H9 (cell line): ENCODE data around the gene ARRDC1. TPM values are rescaled to one million over a fixed set of nuclear protein-coding genes. Genes with fewer than 3 reads are reported as not detected.

ENCODE experiments used
- DNase-seq: peaks from one replicate; pipeline ENCODE4 v3.0.0-alpha.2; 2017
- H2AFZ ChIP-seq: one replicate; pipeline ENCODE4 v1.6.1; 2013; ENCODE audit warnings: mild to moderate bottlenecking, low read length, control low read depth, moderate library complexity
- H2AK5ac ChIP-seq: 2 replicates; pipeline ENCODE4 v1.6.1; 2013; ENCODE audit warnings: low read length, control low read depth, mixed read lengths; ENCODE audit not compliant: insufficient read length
- H2BK120ac ChIP-seq: one replicate; pipeline ENCODE4 v1.6.1; 2013; ENCODE audit warnings: low read depth, mild to moderate bottlenecking, low read length, control low read depth, inconsistent platforms; ENCODE audit not compliant: poor library complexity, severe bottlenecking
- H2BK12ac ChIP-seq: 2 replicates; pipeline ENCODE4 v1.6.1; 2013; ENCODE audit warnings: low read length, control low read depth, mixed read lengths, low read depth; ENCODE audit not compliant: insufficient read length
- H2BK15ac ChIP-seq: 2 replicates; pipeline ENCODE4 v1.6.1; 2013; ENCODE audit warnings: low read depth, low read length, control low read depth
- H2BK20ac ChIP-seq: one replicate; pipeline ENCODE4 v1.6.1; 2013; ENCODE audit warnings: low read depth, mild to moderate bottlenecking, low read length, control low read depth, inconsistent platforms; ENCODE audit not compliant: poor library complexity, severe bottlenecking
- H2BK5ac ChIP-seq: 2 replicates; pipeline ENCODE4 v1.6.1; 2013; ENCODE audit warnings: low read length, control low read depth, mixed read lengths; ENCODE audit not compliant: insufficient read length
- H3K14ac ChIP-seq: 2 replicates; pipeline ENCODE4 v1.6.1; 2013; ENCODE audit warnings: low read length, control low read depth; ENCODE audit not compliant: insufficient read depth
- H3K18ac ChIP-seq: 2 replicates; pipeline ENCODE4 v1.6.1; 2013; ENCODE audit warnings: low read depth, mild to moderate bottlenecking, mixed read lengths, low read length, control low read depth; ENCODE audit not compliant: insufficient read length
- H3K23ac ChIP-seq: 2 replicates; pipeline ENCODE4 v1.6.1; 2013; ENCODE audit warnings: low read length, control low read depth, mixed read lengths, low read depth; ENCODE audit not compliant: insufficient read length
- H3K23me2 ChIP-seq: 2 replicates; pipeline ENCODE4 v1.6.1; 2013; ENCODE audit warnings: low read depth, mild to moderate bottlenecking, mixed read lengths, low read length, control low read depth; ENCODE audit not compliant: insufficient read length, poor library complexity, severe bottlenecking
- H3K27ac ChIP-seq: 2 replicates; pipeline ENCODE4 v1.5.1; 2013; ENCODE audit warnings: low read length, control low read depth, mixed read lengths, low read depth; ENCODE audit not compliant: insufficient read length
- H3K27me3 ChIP-seq: 2 replicates; pipeline ENCODE4 v1.6.1; 2013; ENCODE audit warnings: low read length, control low read depth, inconsistent platforms; ENCODE audit not compliant: insufficient read depth
- H3K4ac ChIP-seq: 2 replicates; pipeline ENCODE4 v1.6.1; 2013; ENCODE audit warnings: low read depth, mild to moderate bottlenecking, control low read depth, inconsistent platforms, low read length, moderate library complexity
- H3K4me1 ChIP-seq: 2 replicates; pipeline ENCODE4 v1.6.1; 2013; ENCODE audit warnings: low read length, control low read depth, inconsistent platforms; ENCODE audit not compliant: insufficient read depth
- H3K4me2 ChIP-seq: 2 replicates; pipeline ENCODE4 v1.6.1; 2013; ENCODE audit warnings: low read length, control low read depth, mixed read lengths; ENCODE audit not compliant: insufficient read length, insufficient read depth
- H3K56ac ChIP-seq: 2 replicates; pipeline ENCODE4 v1.6.1; 2013; ENCODE audit warnings: low read depth, mild to moderate bottlenecking, mixed read lengths, low read length, control low read depth; ENCODE audit not compliant: insufficient read length
- H3K79me1 ChIP-seq: 2 replicates; pipeline ENCODE4 v1.6.1; 2013; ENCODE audit warnings: low read depth, mild to moderate bottlenecking, moderate library complexity, low read length, control low read depth, inconsistent platforms; ENCODE audit not compliant: insufficient read depth, poor library complexity, severe bottlenecking
- H3K79me2 ChIP-seq: 2 replicates; pipeline ENCODE4 v1.6.1; 2013; ENCODE audit warnings: low read length, control low read depth, inconsistent platforms; ENCODE audit not compliant: insufficient read depth
- H3K9ac ChIP-seq: 2 replicates; pipeline ENCODE4 v1.6.1; 2013; ENCODE audit warnings: low read length, control low read depth, mixed read lengths; ENCODE audit not compliant: insufficient read length; ENCODE audit errors: extremely low read depth
- H3K9me3 ChIP-seq: one replicate; pipeline ENCODE4 v1.6.1; 2013; ENCODE audit warnings: low read depth, low read length, inconsistent platforms; ENCODE audit not compliant: control insufficient read depth
- H3T11ph ChIP-seq: one replicate; pipeline ENCODE4 v1.6.1; 2013; ENCODE audit warnings: mild to moderate bottlenecking, low read length, control low read depth, inconsistent platforms
- H4K20me1 ChIP-seq: one replicate; pipeline ENCODE4 v1.6.1; 2013; ENCODE audit not compliant: control insufficient read depth, insufficient read length, insufficient read depth
- H4K5ac ChIP-seq: 2 replicates; pipeline ENCODE4 v1.6.1; 2013; ENCODE audit warnings: low read depth, mild to moderate bottlenecking, mixed read lengths, low read length, control low read depth; ENCODE audit not compliant: insufficient read length
- H4K8ac ChIP-seq: replicated peaks from 2 replicates; pipeline ENCODE4 v1.6.1; 2013; ENCODE audit warnings: low read length, control low read depth, mixed read lengths, low read depth; ENCODE audit not compliant: insufficient read length
- H4K91ac ChIP-seq: 2 replicates; pipeline ENCODE4 v1.6.1; 2013; ENCODE audit warnings: low read depth, mild to moderate bottlenecking, moderate library complexity, mixed read lengths, low read length, control low read depth; ENCODE audit not compliant: insufficient read length
- H3K27ac Mint-ChIP-seq, 3 experiments: 2 replicates in 2 of 3; 3 replicates in 1 of 3; pipeline ENCODE4 v1.8.0; 2020 to 2021; ENCODE audit warnings: mixed read lengths in 3 of 3, mild to moderate bottlenecking in 1 of 3, moderate library complexity in 1 of 3
- H3K27me3 Mint-ChIP-seq: 2 replicates; pipeline ENCODE4 v1.8.0; 2021; ENCODE audit warnings: low read depth, mild to moderate bottlenecking, moderate library complexity, mixed read lengths
- H3K36me3 Mint-ChIP-seq, 3 experiments: 2 replicates in 2 of 3; 3 replicates in 1 of 3; pipeline ENCODE4 v1.8.0; 2020 to 2021; ENCODE audit warnings: low read depth in 3 of 3, mixed read lengths in 3 of 3; ENCODE audit not compliant: insufficient read depth in 1 of 3
- H3K4me1 Mint-ChIP-seq, 2 experiments: 2 replicates each; pipeline ENCODE4 v1.8.0; 2020; ENCODE audit warnings: mixed read lengths in 2 of 2
- H3K4me3 Mint-ChIP-seq, 2 experiments: 2 replicates in 1 of 2; 3 replicates in 1 of 2; pipeline ENCODE4 v1.8.0; 2020 to 2021; ENCODE audit warnings: mild to moderate bottlenecking in 2 of 2, mixed read lengths in 2 of 2, moderate library complexity in 1 of 2
- H3K9me3 Mint-ChIP-seq, 2 experiments: 2 replicates in 1 of 2; 3 replicates in 1 of 2; pipeline ENCODE4 v1.8.0; 2020; ENCODE audit warnings: mild to moderate bottlenecking in 2 of 2, mixed read lengths in 2 of 2, moderate library complexity in 1 of 2
- WGBS: extraction: QIAGEN DNeasy Blood & Tissue Kit; methylation state at CpG from one replicate; pipeline ENCODE4 v1.1.7; 2013; ENCODE audit warnings: missing lambda C conversion rate, low lambda C conversion rate, mixed read lengths; ENCODE audit not compliant: insufficient read length; ENCODE audit errors: extremely low coverage; 5-methylcytosine and 5-hydroxymethylcytosine counted together
- total RNA-seq: library from RNA; stranded (reverse); gene quantifications from 2 replicates; pipeline ENCODE4 v1.2.1, GENCODE V29; 2021
- TF ChIP-seq, protein P1 (sequence below): fragments of 200-600 bp; sonication (generic); conservative IDR thresholded peaks from 3 replicates; pipeline ENCODE4 v1.8.0; 2021; ENCODE audit warnings: antibody characterized with exemption, mild to moderate bottlenecking

Gene ARRDC1
- total RNA-seq, 1 experiment from 2014 or later: 34.4 TPM

DNA sequence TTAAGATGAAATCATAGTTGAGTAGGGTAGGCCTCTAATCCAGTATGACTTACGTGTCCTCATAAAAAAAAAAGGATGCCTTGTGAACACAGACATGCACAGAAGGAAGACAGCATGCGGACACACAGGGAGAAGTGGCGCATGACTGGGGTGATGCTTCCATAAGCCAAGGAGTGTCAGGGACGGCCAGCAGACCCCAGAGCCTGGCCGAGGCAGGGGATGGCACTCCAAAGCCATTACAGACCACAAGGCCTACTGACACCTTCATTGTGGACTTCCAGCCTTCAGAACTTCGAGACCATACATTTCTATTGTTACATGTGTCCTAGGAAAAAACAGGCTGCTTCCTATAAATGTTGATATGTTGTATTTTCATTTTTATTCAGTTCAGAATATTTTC, 33.2 kb downstream of the ARRDC1 start:
- H3K4me1 Mint-ChIP-seq: peaks cover 6 to 10% of the 10 kb centered on the region in 2 experiments
- Histone ChIP-seq H3K79me1 (peaks cover 17% of the 10 kb centered on the region), H4K91ac (no peak overlapping the region), H3K27me3 (no peaks in the 10 kb centered on the region), H2BK15ac (no peak overlapping the region), H2AK5ac (no peak overlapping the region), H2BK20ac (no peak overlapping the region), H3K9ac (no peak overlapping the region), H3K4me1 (no peaks in the 10 kb centered on the region), H3K23ac (no peak overlapping the region), H3K23me2 (no peaks in the 10 kb centered on the region), H4K20me1 (no peaks in the 10 kb centered on the region), H4K8ac (no peak overlapping the region), H3K79me2 (peaks cover 45% of the 10 kb centered on the region; the same call in 1 of the 2 replicates), H2AFZ (no peak overlapping the region), H3K4me2 (no peak overlapping the region), H3K56ac (no peak overlapping the region), H3T11ph (no peak overlapping the region), H3K27ac (no peak overlapping the region), H2BK12ac (no peak overlapping the region), H3K18ac (no peak overlapping the region), H3K14ac (no peak overlapping the region), H2BK120ac (no peak overlapping the region), H4K5ac (no peak overlapping the region), H3K4ac (no peak overlapping the region), H3K9me3 (no peaks in the 10 kb centered on the region), H2BK5ac (no peak overlapping the region)
- WGBS: no CpG with 5 or more reads among the region's 6 CpGs
- H3K27ac Mint-ChIP-seq: no peak overlapping the region
- no peaks in the 10 kb centered on the region; a peak in 1 of 5 replicates for H3K9me3 Mint-ChIP-seq
- no peak for DNase-seq
- no peaks in the 10 kb centered on the region for H3K27me3 Mint-ChIP-seq
- TF ChIP-seq, protein P1, sequence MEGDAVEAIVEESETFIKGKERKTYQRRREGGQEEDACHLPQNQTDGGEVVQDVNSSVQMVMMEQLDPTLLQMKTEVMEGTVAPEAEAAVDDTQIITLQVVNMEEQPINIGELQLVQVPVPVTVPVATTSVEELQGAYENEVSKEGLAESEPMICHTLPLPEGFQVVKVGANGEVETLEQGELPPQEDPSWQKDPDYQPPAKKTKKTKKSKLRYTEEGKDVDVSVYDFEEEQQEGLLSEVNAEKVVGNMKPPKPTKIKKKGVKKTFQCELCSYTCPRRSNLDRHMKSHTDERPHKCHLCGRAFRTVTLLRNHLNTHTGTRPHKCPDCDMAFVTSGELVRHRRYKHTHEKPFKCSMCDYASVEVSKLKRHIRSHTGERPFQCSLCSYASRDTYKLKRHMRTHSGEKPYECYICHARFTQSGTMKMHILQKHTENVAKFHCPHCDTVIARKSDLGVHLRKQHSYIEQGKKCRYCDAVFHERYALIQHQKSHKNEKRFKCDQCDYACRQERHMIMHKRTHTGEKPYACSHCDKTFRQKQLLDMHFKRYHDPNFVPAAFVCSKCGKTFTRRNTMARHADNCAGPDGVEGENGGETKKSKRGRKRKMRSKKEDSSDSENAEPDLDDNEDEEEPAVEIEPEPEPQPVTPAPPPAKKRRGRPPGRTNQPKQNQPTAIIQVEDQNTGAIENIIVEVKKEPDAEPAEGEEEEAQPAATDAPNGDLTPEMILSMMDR: no peak
- no peak overlapping the region for H3K4me3 Mint-ChIP-seq
- peaks cover 5 to 24% (median 11%) of the 10 kb centered on the region in 3 experiments; a peak in 5 of 7 replicates for H3K36me3 Mint-ChIP-seq
